ENCODE results near the gene PRSS33.

PRSS33 gene, protein sequence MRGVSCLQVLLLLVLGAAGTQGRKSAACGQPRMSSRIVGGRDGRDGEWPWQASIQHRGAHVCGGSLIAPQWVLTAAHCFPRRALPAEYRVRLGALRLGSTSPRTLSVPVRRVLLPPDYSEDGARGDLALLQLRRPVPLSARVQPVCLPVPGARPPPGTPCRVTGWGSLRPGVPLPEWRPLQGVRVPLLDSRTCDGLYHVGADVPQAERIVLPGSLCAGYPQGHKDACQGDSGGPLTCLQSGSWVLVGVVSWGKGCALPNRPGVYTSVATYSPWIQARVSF

DNA sequence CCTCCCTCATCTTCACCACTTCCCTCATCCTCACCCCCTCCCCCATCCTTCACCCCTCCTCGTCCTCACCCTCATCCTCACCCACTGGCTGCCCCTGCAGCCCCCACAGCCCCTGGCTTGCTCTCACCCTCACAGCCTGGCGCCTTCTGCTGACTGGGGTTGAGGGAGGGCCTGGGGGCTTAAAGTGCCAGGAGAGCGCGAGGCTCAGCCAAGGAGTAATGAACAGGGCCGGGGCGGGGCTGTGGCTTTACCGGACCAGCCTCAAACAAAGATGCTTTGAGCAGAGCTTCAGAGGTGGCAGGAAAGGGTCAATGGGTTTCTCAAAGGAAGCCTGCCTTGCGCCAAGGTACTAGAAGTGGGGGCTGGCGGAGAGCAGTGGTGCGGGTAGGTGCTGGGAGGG lies at the start of gene PRSS33:
Gene PRSS33 (minus strand): TSS at position 155 of the 400 bp plus-strand sequence. CDS start 1,013 bp downstream, outside the sequence.
- ATAC-seq, result no peak

DNA sequence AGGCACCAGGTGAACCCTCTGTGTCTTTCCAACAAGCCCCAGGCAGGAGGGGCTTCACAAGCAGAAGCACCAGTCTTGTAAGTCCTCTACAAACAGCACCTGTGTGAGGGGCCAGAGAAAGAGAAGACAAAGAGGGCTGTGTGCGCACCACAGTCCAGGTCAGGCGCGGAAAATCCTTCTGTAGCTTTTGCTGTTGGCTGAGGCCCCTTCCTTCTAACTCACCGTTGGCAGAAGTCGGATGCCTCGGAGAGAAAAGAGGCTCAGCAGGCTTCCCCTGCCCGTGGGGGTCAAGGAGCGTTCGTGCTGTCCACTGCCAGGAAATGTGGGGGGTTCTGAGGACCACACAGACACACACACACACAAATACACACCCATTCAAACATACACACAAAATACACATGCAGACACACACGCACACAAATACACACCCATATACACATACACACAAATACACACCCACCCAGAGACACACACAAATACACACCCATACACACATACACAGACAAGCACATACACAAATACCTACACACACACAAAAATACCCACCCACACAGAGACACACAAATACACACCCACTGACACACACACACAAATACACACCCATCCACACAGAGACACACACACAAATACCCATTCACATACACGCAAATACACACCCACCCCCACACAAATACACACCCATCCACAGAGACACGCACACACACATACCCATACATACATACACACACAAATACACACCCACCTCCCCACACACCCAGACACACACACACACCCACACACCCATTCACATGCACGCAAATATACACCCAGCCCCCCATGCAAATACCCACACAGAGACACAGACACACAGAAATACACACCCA lies 49.5 kb upstream of the PRSS33 start:
- no peak for ATAC-seq

DNA sequence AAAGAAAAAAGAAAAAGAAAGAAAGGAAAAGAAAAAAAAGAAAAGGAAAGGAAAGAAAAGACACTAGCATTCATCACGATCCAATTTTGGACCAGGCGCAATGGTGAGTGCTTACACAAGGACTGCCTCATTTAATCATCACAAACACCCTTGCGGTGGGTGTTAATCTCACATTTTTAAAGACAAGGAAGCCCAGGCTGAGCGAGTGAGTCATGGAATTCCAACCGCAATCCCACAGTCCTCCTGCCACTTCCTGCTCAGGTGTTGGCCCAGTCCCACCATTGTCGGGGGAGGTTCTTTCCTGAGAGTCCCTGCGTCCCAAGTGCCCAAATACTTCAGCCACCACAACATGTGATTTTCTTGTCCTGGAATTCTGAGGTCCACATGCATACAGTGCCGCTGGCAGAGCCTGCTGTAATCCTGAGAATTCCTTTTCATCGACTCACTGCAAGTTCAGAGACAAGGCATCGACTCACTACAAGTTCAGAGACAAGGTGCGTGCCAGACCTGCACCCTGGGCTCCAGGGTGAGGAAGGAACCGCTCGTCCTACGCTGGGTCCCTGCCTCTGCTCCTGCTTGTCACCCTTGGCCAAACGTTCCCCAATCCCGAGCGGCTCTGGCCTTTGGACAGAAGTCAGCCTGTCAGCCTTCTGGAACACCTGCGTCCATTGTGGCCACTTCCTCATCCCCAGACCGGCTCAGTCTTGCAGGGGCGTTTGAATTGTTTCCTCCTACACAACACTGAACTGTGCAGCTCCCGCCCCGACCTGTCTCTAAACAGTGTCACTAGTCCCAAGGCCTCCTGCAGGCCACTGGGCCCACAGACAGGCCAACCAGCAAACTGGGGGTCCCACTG lies 48.5 kb upstream of the PRSS33 start:
- ATAC-seq, result no peak

DNA sequence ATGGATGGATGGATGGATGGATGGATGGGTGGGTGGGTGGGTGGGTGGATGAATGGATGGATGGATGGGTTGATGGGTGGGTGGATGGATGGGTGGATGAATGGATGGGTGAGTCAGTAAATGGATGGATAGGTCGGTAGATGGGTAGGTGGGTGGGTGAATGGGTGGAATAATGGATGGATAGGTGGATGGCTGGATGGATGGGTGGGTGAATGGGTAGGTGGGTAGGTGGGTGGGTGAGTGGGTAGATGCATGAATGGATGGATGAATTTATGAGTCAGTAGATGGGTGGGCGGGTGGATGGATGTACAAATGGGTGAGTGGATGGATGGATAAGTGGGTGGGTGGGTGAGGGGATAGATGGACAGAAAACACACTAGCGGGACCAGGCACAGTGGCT lies 47.6 kb upstream of the PRSS33 start:
- no peak for ATAC-seq

DNA sequence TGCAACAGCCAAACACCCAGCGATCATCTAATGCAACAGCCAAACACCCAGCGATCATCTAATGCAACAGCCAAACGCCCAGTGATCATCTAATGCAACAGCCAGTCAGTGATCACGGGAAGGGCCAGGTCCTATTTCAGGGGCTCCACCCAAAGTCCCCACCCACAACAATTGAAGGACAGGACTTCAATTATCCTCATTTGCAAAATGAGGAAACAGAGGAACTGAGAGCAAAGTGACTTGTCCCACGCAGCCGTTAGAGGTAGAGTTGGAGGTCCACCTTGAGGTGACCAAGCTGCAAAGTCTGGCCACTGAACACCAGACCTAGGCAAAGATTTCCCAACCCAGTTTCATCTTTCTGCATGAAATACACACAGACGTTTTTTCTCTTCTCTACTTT lies 46.4 kb upstream of the PRSS33 start:
- ATAC-seq, result no peak

DNA sequence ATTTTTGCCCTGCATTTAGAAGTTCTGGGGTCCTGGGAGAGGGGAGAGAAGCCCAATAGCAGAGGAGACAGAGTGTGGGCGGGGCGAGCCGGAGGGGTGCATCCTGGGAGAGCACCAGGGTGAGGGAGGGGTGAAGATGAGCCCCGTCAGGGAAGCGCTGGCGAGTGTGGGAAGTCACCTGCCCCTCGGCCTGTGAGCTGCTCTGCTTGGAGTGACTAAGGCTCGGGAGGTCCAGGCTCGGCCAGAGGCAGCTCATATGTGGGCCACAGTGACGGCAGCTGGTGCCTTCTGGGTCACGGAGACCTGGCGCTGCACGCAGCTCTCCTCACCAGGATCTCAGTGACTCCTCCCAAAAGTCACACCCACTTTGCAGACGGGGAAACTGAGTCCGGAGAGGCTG lies 43.8 kb upstream of the PRSS33 start:
- no peak for ATAC-seq

DNA sequence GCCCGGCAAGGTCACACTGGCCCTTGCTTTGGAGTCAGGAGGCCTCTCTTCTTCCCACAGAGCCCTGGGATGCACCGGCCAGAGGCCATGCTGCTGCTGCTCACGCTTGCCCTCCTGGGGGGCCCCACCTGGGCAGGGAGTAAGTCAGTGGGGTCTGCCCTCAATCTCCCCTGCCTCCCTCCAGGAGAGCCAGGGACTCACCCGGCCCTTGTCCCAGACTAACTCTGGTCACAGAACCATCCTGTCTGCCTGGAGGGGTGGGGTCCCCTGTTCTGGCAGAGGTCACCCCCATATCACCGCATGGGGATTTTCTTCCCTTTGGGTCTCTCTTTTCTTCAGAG lies 43.0 kb upstream of the PRSS33 start:
- ATAC-seq, result no peak

DNA sequence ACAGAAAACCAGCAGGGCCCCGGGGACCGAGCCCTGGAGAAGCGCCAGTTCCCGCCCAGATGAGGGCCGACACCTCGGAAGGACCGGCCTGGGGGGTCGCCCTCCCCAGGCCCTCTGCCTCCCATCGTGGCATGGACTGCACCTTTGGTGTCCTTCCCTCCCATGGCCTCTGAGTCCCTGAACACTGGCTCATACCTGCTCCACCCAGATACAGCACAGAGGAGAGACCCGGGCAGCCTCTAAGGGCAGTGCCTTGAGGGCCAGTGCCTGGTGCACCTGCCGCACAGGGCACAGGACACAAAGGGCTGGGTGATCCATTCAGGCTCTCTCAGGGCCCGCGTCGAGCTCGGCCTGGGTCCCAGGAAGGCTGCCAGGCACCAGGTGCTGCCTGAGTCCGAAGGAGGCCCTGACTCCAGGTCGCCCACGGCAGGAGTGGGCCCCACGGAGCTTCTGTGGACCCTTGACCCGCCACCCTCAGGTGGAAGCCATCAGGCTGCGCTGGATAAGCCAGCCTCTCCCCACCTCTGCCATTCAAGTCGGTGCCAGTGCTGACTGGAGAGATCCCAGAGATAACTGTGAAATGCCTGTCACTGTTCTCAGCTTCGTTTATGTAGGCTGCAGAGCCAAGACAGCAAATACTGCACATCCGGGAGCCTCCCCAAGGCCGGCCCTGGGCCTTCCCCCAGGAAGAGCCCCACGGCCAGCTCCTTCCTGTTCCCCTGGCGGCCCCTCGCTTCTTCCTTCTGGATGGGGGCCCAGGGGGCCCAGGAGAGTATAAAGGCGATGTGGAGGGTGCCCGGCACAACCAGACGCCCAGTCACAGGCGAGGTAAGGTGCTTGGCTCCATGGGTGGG lies 42.4 kb upstream of the PRSS33 start, which contains the start of gene ZG16B:
Gene ZG16B (plus strand): TSS at position 803 of the 854 bp plus-strand sequence. CDS start 139 bp downstream, outside the sequence.
- ATAC-seq, result peak in 1 of 2 donors; percentile 36

DNA sequence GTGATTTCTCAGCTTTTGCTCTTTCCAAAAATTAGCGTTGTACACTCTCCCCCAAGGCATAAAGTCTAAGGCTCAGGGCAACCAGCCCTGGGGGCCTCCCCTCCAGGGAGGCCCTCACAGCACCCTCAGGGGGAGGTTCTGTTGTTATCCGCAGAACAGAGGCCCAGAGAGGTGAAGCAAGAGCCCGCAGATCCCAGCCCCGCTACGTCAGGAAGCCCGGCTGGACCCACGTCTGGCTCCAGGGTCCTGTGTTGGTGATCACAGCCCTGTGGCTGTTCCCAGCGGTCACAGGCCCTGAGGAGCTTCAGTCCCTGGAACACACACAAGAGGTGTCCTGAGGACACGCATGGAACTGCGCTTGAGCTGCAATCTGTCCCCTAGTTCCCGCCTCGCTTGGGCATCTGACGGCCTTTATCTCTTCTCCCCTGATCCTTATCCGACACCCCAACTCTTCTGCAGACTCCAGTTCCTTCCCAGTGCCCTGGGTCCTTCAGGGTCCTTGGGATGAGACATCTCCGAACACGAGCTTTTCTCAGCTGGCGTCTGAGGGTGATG lies 41.6 kb upstream of the PRSS33 start:
- ATAC-seq, result no peak

DNA sequence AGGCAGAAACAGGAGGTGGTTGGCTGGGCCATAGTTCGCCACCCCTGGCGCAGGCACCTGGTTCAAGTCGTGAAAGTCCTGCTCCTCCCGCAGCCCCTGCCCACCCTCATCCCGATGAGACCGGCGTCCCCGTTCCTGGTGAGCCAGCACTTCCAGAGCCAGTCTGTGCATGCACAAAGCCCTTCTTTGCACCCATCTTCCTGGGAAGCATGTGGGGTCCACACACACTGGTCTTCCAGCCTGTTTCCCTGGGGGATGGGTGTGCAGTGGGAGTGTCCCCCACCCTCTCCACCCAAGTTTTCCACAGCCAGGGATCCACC lies 41.1 kb upstream of the PRSS33 start:
- no peak for ATAC-seq

DNA sequence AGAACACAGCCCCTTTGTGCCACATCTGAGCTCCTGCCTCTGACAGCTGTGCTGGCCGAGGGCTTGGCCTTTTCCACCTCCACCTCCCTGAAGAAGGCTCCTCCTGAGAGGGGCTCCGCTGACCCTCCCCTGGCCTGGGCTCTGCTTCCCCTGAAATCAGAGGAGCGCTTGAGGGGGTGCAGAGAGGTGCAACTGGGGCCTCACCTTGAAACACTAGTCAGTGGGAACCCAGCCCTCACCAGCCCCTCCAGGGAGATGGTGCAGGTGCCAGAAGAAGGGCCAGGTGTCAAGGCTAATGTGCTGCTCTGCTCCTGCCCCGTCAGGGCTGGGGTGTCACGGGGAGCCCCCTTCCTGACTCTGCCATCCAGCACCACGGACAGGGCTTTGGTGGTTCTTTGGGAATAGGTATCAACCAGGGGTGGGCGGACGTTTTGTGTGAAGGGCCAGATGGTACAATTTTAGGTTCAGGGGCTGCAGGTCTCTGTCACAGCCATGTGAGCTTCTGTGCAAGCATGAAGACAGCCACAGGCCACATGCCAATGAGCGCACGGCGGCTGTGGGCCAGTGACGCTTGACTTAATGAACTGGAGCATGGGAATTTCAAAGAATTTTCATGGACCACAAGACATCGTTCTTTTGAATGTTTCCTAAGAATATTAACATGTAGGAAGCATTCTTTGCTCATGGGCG lies 40.6 kb upstream of the PRSS33 start:
- no peak for ATAC-seq

DNA sequence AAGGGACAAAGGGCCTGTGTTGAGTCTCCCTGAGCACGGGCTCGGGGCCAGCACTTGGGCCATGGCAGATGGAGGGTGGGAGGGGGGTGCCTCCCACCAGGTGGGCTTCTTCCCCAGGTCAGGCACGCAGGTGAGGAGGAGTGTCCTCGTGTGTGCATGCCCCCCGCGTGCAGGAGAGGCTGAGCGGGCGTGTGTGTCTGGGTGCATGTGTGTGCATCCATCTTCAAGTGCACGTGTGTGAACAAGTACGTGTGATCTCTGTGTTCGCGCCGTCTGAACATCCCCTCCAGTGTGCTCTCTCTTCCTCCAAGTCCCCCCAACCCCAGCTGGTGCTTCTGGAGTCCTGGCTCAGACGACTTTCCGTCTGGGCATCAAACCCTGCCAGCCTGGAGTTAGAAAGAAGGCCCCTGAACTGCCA lies 40.0 kb upstream of the PRSS33 start:
- ATAC-seq, result no peak

DNA sequence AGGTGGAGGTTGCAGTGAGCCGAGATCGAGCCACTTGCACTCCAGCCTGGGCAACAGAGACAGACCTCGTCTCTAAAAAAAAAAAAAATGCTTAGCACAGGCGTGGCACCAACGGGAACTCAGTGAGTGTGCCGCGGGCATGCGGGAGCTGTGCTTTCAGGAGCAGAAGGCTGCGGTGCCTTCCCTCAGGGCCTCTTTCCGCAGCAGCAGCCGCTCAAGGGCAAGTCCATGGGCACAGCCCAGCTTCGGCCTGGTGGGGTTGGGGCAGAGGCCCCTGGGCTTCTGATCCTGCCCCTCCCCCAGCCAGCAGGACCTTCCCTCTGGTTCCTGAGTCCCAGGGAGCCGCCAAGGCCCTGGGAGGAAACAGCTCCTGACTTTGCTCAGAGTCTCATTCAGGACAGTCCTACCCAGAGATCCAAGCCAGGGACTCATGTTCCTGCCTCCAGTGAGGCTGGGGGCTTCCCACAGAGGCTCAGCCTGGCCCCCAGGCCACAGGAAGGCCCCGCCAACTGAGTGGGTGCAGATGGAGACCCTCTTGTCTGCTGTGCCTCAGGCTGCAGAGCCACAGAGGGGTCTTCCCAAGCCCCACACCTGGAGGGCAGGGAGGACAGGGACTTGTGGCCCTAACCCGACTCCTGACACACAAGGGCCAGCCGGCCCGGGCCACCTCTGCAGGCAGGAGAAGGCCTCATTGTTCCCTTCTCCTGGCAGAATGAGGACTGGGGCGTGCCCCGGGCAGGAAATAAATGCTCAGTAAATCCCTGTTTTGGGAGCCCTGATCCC lies 39.4 kb upstream of the PRSS33 start:
- no peak for ATAC-seq

DNA sequence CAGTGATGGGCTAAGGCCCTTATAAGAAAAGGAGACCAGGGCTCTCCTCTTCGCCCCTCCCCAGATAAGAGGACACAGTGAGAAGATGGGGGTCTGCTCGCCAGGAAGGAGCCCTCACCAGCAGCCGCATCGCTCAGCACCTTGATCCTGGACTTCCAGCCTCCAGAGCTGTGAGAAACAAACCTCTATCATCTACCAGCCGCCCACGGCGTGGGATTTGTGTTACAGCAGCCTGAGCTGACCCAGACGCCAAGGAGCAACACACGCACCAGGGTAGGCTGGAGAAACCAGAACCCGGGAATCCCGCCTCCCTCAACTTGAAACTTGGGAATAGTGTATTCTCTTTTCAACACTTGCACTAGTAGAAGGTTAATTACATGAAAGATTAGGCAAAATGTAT lies 38.5 kb upstream of the PRSS33 start:
- no peak for ATAC-seq

DNA sequence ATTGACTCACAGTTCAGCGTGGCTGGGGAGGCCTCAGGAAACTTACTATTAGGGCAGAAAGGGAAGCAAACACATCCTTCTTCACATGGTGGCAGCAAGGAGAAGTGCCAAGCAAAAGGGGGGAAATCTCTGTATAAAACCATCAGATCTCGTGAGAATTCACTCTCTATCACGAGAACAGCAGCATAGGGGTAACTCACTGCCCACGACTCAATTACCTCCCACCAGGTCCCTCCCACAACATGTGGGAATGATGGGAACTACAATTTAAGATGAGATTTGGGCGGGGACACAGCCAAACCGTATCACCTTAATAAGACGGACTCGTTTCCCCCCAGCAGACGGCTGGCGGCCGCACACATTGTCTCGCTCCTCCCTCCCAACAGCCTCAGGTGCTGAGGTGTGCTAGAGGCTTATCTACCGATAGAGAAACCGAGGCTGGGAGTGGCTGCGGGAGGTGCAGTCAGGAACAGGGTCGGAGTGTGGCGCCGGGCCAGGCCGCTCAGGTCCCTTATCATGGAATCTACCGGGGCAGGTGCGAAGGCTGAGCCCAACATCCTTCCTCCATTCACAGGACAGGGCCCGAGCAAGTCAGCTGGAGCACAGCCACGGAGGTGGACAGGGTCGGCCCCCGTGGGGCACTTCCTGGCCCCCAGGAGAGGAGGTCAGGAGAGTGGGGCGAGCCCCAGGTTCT lies 37.8 kb upstream of the PRSS33 start:
- ATAC-seq, result no peak

DNA sequence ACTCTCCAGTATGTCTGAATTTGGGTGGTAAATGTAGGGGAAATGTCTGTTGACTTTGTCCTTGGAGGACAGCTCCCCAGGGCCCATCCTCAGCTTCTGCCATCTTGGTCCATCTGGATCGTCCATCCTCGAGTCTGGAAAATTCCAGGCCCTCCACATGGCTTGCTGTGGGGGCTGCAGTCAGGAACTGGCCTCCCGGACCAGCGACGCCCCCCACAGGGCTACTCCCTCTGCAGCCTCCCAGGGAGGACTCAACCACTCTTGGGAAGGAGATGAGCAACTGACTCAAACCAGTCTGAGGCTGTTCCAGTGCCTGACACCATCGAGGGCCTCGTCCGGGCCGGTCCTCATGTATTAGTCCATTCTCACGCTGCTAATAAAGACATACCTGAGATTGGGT lies 37.3 kb upstream of the PRSS33 start:
- no peak for ATAC-seq

DNA sequence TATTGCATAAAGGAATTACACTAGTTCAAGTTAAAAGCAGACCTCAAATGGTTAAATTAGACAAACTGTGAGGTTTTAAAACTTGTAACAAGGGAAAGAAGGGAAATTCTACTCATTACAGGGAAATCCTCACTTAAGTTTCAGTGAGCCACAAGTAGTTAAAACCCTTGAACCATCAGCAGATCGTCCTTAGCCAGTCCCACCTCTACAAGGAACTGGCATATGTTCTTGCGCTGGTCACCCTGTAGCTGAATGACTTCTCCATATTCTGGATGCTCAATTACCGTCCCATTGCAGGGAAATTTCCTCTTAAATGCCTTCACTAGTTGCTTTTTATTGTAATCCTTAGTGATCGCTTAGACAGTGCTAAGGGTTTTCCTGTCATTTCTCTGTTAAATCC lies 35.1 kb upstream of the PRSS33 start:
- ATAC-seq, result no peak

DNA sequence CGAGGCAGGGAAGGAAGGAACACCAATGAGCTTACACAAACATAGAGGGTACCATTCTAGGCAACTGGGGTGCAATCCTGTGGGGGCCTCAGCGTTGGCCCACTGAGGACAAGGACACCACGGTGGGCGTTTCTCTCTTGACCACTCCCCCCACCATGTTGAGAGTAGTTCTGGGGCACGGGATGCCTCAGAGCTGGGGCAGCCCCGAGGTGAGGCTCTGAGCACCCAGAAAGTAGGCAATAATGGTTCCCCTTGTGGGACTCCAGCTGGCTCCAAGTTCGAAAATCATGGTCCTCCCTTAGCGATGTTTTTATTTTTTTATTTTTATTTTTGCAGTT lies 34.8 kb upstream of the PRSS33 start:
- ATAC-seq, result no peak

DNA sequence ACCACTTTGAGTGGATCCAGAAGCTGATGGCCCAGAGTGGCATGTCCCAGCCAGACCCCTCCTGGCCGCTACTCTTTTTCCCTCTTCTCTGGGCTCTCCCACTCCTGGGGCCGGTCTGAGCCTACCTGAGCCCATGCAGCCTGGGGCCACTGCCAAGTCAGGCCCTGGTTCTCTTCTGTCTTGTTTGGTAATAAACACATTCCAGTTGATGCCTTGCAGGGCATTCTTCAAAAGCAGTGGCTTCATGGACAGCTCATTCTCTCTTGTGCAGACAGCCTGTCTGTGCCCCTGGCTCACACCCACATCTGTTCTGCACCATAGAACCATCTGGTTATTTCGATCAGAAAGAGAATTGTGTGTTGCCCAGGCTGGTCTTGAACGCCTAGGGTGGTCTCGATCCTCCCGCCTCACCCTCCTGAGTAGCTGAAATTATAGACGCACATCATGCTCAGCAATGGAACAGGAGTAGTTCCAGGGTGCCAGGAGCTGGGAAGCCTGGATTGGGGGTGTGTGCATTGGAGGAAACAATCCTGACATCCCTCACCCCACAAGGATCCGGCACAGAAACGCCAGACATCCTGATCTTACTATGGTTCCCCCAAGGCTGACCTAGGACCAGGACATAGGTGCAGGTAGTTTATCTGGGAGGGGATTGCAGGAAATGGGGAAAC lies 34.3 kb upstream of the PRSS33 start:
- ATAC-seq, result no peak
